ENCODE data around the gene DTL.
A peak's percentile ranks its signal among the peaks of the same experiment; 100 is the strongest.

The DTL gene

DNA sequence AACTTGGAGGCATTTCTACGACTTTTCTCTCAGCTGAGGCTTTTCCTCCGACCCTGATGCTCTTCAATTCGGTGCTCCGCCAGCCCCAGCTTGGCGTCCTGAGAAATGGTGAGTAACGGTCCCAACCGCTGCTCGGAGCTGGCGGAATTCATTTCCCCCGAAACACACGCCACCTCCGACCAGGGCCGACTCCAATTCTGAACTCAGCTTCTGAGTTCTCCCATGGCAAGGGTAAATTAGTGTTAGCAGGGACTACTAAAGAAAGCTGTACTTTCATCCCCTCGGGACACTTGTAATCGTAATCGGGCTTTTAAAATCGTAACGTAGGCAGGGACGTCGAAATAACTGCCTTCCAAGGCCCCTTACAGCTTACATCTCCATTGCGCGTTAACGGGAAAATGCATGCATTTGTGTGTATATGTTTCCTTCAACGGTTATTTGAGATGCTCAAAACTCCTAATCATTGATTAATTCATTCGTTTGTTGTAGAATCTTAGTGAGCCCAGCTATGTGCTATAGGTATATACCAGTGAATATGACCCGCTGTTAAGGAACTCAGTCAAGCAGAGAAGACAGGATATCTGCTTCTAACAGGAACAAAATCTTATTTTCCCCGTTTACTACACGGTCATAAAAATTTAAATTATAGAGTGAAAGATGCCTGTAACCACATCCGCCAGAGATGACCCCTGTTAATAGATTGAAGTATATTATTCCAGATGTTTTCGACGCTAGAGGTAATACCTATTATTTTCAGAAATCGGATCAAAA, 472 bp downstream of the DTL start:
- DNase-seq: no peak

- DNase-seq: no peak
Observed at GRCh38 chr1:212037900-212038299, 2.4 kb downstream of the DTL start.

- no peak for DNase-seq
Observed at GRCh38 chr1:212039622-212040021, 4.1 kb downstream of the DTL start.

DNA sequence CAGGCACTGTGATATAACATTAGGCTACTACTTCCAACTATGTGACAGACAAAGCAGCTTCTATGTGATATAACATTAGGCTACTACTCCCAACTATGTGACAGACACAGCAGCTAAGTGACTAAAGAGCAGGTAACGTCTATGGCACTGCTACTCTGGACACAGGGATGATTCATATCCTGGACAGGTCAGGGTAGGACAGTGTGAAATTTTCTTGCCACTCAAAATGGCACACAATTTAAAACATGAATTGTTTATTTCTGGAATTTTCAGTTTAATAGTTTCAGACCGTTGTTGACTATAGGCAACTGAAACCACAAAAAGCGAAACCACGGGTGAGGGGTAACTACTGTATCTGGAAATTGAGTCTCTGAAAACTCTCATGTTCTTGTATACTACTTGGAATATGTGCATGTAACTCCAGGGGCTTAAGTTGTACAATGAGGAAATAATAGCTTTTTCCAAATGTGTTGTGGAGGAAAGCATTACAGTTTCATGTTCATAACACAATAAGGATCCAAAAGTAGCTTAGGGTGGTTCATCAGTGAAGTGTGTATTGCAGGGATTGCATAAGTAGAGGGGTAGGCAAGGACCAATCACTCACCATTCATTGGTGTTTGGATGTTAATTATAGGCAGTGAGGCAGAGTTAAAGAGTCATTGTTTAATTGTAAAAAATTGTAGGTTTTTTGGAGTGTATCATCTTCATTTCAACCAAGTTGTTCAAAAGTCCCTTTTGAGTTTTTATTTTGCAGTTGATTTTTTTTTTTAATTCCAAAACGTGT, 5.3 kb downstream of the DTL start:
- DNase-seq: no peak

GRCh38 chr1:212042436-212042835, 6.9 kb downstream of the DTL start:
- no peak for DNase-seq

DNA sequence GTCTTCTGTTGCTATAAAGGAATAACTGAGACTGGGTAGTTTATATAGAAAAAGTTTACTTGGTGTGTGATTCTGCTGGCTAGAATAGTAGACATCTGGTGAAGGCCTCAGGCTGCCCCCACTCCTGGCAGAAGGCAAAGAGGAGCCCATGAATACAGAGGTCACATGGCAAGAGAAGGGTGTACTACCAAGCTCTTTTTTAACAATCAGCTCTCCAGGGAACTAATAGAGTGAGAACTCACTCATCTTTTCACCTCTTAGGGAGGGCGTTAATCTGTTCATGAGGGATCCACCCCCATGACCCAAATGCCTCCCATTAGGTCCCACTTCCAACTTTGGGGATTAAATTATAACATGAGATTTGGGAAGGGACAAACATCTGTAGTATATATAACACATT, 9.3 kb downstream of the DTL start:
- DNase-seq: no peak

DNA sequence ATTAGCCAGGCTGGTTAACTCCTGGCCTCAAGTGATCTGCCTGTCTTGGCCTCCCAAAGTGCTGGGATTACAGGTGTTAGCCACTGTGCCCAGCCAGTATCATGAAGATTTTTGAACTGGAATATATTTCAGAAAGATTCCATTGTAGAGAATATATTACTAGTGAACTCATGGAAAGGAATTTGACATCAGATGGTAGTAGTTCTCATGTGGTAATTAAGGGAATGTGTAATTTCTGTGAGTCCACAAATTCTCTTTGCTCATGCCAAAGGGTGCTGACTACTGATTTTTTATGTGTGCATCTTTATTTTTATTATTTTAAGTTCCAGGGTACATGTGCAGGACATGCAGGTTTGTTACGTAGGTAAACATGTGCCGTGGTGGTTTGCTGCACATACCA, 10.4 kb downstream of the DTL start:
- no peak for DNase-seq

GRCh38 chr1:212053993-212054392, 18.4 kb downstream of the DTL start:
- no peak for DNase-seq

GRCh38 chr1:212055333-212055732, 19.8 kb downstream of the DTL start:
- DNase-seq: no peak

DNA sequence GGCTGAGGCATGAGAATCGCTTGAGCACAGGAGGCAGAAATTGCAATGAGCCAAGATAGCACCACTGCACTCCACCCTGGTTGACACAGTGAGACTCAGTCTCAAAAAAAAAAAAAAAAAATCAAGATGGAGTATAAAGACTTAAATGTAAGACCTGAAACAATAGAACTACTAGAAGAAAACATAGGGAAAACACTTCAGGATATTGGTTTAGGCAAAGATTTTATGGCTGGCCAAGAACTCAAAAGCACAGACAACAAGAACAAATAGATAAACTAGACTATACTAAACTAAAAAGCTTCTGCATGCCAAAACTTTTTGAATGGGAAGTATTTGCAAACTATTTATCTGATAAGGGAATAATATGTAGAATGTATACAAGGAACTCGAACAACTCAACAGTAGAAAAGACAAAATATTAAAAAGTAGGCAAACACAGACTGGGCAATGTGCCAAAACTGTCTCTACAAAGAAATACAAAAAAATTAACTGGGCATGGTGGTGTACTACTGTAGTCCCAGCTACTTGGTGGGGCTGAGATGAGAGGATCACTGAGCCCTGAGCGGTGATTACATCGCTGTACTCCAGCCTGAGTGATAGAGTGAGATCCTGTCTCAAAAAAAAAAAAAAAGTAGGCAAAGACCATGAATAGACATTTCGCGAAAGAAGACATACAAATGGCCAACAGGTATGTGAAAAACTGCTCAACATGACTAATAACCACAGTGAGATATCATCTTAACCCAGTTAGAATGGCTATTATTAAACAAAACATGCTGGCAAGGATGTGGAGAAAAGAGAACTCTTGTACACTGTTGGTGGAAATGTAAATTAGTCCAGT, 25.3 kb downstream of the DTL start:
- DNase-seq: no peak

- DNase-seq: peak; percentile 32
Observed at GRCh38 chr1:212062832-212063438, 27.4 kb downstream of the DTL start.

DNA sequence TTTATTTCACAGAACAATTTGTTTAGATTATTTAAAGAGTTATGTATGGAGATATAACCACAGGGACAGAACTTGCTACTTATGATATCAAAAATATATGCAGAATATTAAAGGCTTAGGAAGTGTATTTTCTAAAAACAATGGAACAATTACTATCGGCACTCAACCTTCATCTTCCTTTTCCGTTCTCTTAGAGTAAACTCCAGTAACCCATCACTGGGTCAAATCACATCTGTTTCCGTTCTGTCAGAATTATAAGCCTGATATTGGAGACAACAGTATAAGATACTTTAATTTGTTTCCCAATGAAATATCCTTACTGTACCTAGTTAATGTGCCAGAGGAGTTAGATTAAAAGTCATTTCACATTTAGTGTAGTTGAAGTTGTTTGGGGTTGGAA, 32.2 kb downstream of the DTL start:
- no peak for DNase-seq

- peak; percentile 48 for DNase-seq
Observed at GRCh38 chr1:212070720-212071302, 35.3 kb downstream of the DTL start.

- no peak for DNase-seq
Observed at GRCh38 chr1:212072047-212072446, 36.5 kb downstream of the DTL start.

DNA sequence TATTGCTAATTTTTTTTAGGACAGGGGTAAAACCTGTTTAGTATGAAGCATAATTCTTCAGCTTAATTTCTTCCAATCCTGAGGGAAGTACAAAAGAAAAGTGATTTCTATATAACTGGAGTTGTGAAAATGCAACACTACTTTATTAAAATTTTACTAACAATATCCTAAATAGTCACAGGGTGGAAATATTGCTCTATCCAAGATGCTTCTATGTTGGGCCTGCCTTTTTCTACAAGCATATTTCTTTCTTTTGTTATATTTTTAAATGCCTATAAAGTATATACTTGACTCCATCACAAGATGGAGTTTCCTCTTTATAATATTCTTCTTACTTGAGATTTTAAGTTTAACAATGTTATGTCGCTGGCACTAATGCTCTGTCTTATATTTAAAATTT, 37.9 kb downstream of the DTL start:
- no peak for DNase-seq

DNA sequence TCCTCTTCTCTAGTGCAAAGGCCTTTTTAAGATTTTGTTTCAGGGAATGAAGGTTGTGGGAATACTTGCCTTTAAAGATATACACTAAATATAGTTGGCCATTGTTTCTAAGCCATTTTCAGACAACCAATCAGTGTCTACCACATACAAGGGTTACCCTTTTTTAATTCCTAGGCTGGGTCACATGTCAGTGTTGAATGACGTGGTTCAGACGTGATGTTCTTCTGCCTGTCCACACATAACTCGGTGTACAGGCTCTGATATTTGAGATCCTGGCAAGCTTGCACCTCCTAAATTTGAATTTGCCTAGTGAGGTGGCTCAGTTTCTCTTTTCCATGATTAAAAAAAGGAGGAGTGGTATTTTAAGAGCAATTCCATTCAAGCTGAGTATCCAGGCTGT, 38.8 kb downstream of the DTL start:
- no peak for DNase-seq

DNA sequence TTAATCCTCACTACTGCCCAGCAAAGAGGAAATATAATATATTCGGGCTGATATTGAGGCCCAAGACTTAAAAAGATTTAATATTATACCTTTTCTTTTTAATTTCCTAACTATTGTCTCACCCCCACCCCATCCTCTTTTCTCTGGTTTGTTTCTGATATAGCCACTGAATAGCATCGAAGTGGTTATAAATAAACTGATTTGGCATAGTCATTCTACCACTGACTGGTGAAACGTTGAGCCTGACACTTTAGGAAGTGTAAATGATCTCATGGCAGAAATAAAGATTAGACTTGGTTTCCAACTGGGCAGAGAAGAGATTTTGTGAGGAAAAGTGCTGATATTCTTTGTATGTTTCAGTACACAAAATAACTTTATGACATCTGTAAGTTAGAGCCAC, 39.3 kb downstream of the DTL start:
- no peak for DNase-seq

- no peak for DNase-seq
Observed at GRCh38 chr1:212077028-212077427, 41.5 kb downstream of the DTL start.

GRCh38 chr1:212078826-212079225, 43.3 kb downstream of the DTL start:
- no peak for DNase-seq

- DNase-seq: no peak
Observed at GRCh38 chr1:212082765-212083406, 47.3 kb downstream of the DTL start.

DNA sequence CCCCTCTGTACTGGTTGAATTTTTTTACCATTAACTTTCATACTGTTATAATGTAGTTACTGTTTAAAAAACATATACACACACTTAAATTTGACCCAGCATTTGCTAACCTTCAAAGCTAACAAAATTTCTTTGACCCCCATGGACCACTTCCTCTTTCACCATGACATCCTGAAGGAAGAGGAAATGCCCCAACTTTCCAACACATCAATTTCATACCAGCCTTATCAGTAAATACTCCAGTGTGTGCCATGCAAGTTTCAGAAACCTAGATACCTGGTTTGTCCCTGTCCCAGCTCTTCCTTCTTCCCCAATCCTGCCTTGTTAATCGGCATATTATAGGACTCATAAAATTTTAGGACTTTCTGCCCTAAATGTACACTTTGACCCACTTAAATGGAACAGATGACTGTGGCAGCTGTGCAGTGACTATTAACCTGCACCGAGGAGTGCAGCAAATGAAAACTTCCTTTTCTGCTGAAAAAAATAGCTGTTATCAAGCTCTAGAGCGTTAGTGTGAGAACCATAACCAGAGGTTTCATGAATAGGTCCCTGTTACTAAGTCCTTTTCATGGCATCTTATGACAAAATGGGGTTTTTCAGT, 54.1 kb downstream of the DTL start:
- no peak for DNase-seq
